Left ventricle myocardium inferior (tissue), 1 donor: ENCODE results near the gene EPHB3. TPM values are rescaled to one million over a fixed set of nuclear protein-coding genes. Genes with fewer than 3 reads are reported as not detected.

Source experiments
- DNase-seq: peaks from one replicate; pipeline ENCODE4 v3.0.0-alpha.2; 2020
- H3K27ac ChIP-seq: fragments of 200-600 bp; replicated peaks from 2 replicates; pipeline ENCODE4 v1.8.0; 2021
- H3K27me3 ChIP-seq: fragments of 200-600 bp; 2 replicates; pipeline ENCODE4 v1.8.0; 2021; ENCODE audit warnings: low read depth
- H3K36me3 ChIP-seq: fragments of 200-600 bp; 2 replicates; pipeline ENCODE4 v1.8.0; 2021
- H3K4me1 ChIP-seq: fragments of 200-600 bp; 2 replicates; pipeline ENCODE4 v1.8.0; 2021
- H3K4me3 ChIP-seq: fragments of 200-600 bp; 2 replicates; pipeline ENCODE4 v1.8.0; 2021; ENCODE audit warnings: mild to moderate bottlenecking, moderate library complexity
- H3K9me3 ChIP-seq: fragments of 200-600 bp; replicated peaks from 2 replicates; pipeline ENCODE4 v1.8.0; 2021
- CTCF ChIP-seq: fragments of 200-600 bp; IDR thresholded peaks from 2 replicates; pipeline ENCODE4 v1.8.0; 2021; ENCODE audit warnings: antibody characterized with exemption, mild to moderate bottlenecking, borderline replicate concordance
- intact Hi-C: fragments of 100-400 bp; cut with micrococcal nuclease; formaldehyde crosslinking; loops from one replicate; pipeline ENCODE4 v1.11.0; 2022
- total RNA-seq: library from RNA; stranded (reverse); fragmentation: NEBNext Ultra II Directional; extraction: Animal tissue kit (Norgen Biotek cat#: 25700); gene quantifications from one replicate; pipeline ENCODE4 v1.2.1, GENCODE V29; 2021
- donor health status: DM: no; HTN: yes; CAD: no; lungs with severe emphysema.

EPHB3 gene
- total RNA-seq, 1 donor from 2014 or later: 5.0 TPM

- Histone ChIP-seq H3K9me3 (no peaks in the 10 kb centered on the region), H3K27ac (no peak overlapping the region), H3K4me1 (peaks cover 40% of the 10 kb centered on the region), H3K36me3 (no peaks in the 10 kb centered on the region), H3K27me3 (no peaks in the 10 kb centered on the region), H3K4me3 (no peak overlapping the region)
- intact Hi-C loops: no loop called here
- DNase-seq: no peak
- no peak for TF ChIP-seq CTCF
Observed at GRCh38 chr3:184596233-184596632, 34.6 kb downstream of the EPHB3 start.

DNA sequence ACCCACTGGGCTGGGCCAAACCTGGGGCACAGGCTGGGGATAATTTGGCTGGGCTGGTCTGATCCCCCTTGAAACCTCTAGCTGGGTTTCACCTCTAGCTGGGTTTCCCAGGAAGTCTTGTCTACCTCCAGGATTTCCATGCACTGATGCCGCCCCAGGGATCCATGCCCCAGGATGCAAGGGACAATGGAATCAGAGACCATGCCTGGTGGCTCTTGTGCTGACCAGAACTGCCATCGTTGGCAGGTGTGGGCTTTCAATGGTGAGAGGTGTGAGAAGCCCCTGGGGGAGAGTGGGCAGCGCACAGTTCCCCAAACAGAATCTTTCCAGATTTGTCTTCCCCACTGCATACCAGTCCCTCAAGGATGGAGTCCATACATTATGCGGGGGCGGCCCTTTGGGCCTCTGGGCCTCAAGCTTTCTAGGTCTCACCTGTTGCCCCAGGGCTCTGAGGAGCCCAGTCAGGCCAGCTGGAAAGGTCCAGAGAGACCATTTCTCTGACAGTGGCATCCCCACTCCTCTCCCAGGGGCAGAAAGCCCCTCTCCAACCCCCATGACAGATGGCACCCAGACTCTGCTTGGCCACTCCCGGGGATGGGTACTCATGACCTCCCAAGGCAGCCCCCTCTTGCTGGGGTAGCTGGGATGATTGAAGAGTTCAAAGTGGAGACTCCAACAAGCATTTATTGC is 35.4 kb downstream of the EPHB3 start:
- DNase-seq: no peak

DNA sequence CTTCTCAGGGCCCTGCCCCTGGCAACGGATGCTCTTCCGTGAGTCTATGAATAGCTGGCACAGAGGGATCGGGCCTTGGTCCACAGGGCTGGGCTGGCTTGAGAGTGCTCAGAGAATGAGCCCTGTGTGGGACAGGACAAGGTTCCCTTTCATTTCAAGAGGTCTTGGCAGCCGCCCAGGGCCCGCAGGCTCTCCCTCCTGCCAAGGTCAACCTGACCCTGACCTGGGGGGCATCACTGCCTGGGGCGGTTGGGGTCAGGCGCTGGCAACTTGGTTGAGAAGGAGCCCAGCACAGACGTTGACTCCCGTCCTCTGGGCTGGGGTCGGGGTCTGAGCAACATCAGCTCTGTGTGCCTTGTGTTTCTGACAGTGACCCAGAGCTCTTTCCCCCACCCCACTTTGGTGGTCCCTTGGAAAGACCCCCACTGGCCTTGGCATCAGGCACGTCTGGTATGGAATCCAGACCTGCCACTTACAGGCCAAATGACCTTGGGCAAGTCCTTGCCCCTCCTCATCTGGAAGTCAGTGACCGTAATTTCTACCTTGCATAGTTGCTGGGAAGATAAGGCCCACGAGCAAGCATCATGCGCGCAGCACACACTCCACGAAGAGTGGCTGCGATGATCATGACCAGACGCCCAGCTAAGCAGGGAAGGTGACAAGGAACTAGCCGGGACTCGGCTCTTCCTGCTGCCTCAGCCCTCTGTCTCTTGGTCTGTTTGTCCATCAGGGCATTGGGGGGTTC is 36.4 kb downstream of the EPHB3 start:
- no peaks in the 10 kb centered on the region for H3K36me3 ChIP-seq
- TF ChIP-seq CTCF: no peak
- intact Hi-C loops: no loop called here
- peak overlapping the region; percentile 80 for H3K27ac ChIP-seq
- H3K4me3 ChIP-seq: no peak overlapping the region
- peaks cover 9% of the 10 kb centered on the region for H3K27me3 ChIP-seq
- peak; percentile 52 for DNase-seq
- no peaks in the 10 kb centered on the region for H3K9me3 ChIP-seq
- peaks cover 40% of the 10 kb centered on the region for H3K4me1 ChIP-seq

More for the DNA sequence above, 35.4 kb downstream of the EPHB3 start:
- no peaks in the 10 kb centered on the region for H3K36me3 ChIP-seq
- no peak for TF ChIP-seq CTCF
- peaks cover 41% of the 10 kb centered on the region for H3K4me1 ChIP-seq
- H3K27me3 ChIP-seq: peaks cover 6% of the 10 kb centered on the region
- H3K9me3 ChIP-seq: no peaks in the 10 kb centered on the region
- intact Hi-C loops: no loop called here
- peak overlapping the region; percentile 80 for H3K27ac ChIP-seq
- H3K4me3 ChIP-seq: no peak overlapping the region

- intact Hi-C loops: no loop called here
- H3K4me1 ChIP-seq: peaks cover 40% of the 10 kb centered on the region
- no peak overlapping the region for H3K4me3 ChIP-seq
- no peak for TF ChIP-seq CTCF
- H3K9me3 ChIP-seq: no peaks in the 10 kb centered on the region
- no peaks in the 10 kb centered on the region for H3K36me3 ChIP-seq
- H3K27me3 ChIP-seq: peaks cover 13% of the 10 kb centered on the region
- H3K27ac ChIP-seq: peak overlapping the region; percentile 80
- no peak for DNase-seq
Observed at GRCh38 chr3:184598574-184598927, 37.0 kb downstream of the EPHB3 start.

DNA sequence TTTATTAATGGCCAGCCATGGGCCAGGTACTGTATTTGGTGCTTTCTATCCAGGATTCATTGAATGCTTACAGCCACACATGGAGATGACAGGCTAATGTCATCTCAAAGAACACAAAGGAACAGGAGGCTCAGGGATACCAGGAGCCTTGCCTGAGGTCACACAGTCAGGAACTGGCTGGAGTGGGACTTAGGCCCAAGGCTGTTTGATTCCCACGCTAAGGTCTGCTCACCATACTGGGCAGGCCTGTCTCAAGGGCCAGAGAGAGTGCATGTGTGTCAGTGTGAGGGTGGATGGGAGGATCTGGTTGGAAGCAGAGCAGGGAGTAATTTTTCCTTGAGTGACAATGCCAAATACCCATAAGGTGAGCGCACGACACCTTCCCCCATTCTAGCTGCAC is 37.6 kb downstream of the EPHB3 start:
- no peak overlapping the region for H3K4me3 ChIP-seq
- no peak for TF ChIP-seq CTCF
- intact Hi-C loops: no loop called here
- H3K27ac ChIP-seq: peak overlapping the region; percentile 80
- peaks cover 19% of the 10 kb centered on the region for H3K27me3 ChIP-seq
- peaks cover 41% of the 10 kb centered on the region for H3K4me1 ChIP-seq
- no peaks in the 10 kb centered on the region for H3K36me3 ChIP-seq
- no peak for DNase-seq
- H3K9me3 ChIP-seq: no peaks in the 10 kb centered on the region
